ENCODE measurements around the gene TAP1. TPM values are rescaled to one million over a fixed set of nuclear protein-coding genes. Genes with fewer than 3 reads are reported as not detected.

Gene TAP1
- 100 to 1,000 TPM; 187 TPM for total RNA-seq

GRCh38 chr6:32853541-32854375 is at the start of gene TAP1, which contains the start of gene PSMB9:
Gene TAP1 (minus strand): TSS chr6:32853704. CDS start chr6:32853636, 68 bp downstream.
Gene PSMB9 (plus strand): TSS chr6:32854192. CDS start chr6:32854230, 38 bp downstream.
- H3K4me1 Mint-ChIP-seq (ENCODE audit: low read depth): peaks cover 67% of the 10 kb centered on the region
- intact Hi-C loops (cut with micrococcal nuclease): loop anchor here (1.0 to 5.0 kb wide), 6 partner anchors 9 to 725 kb away; partner anchors contain the start of genes ATF6B, PHF1, PSMB8 and TAP2
- peak within 1 kb of the TSS; percentile 100 for H3K27ac Mint-ChIP-seq
- CTCF ChIA-PET: interaction anchor here (0.7 to 7.8 kb wide), 9 partner anchors 9 to 135 kb away, joined by 3 to 153 read pairs (median 6); partner anchors contain the start of genes PSMB8 and TAP2
- H3K27me3 Mint-ChIP-seq (ENCODE audit: low read depth): no peaks in the 10 kb centered on the region
- DNase-seq: peak; percentile 98
- peaks cover 83% of the 10 kb centered on the region for H3K36me3 Mint-ChIP-seq (ENCODE audit: low read depth)
- no peaks in the 10 kb centered on the region for H3K9me3 Mint-ChIP-seq
- peak within 1 kb of the TSS; percentile 100 for H3K4me3 Mint-ChIP-seq

- H3K36me3 Mint-ChIP-seq (ENCODE audit: low read depth): peaks cover 11% of the 10 kb centered on the region
- DNase-seq: no peak
- CTCF ChIA-PET: interaction anchor here (0.9 to 5.8 kb wide), 9 partner anchors 9 to 90 kb away, joined by 3 to 37 read pairs (median 5); partner anchors contain the start of gene HLA-DMA
- peaks cover 37% of the 10 kb centered on the region for H3K4me1 Mint-ChIP-seq (ENCODE audit: low read depth)
- peak overlapping the region; percentile 96 for H3K27ac Mint-ChIP-seq
- intact Hi-C loops (cut with micrococcal nuclease): loop anchor here (2.0 kb wide), 2 partner anchors 50 to 90 kb away; partner anchors contain the start of gene PSMB8
- H3K4me3 Mint-ChIP-seq: peak overlapping the region; percentile 97
- H3K27me3 Mint-ChIP-seq (ENCODE audit: low read depth): no peaks in the 10 kb centered on the region
- no peaks in the 10 kb centered on the region for H3K9me3 Mint-ChIP-seq
Observed at GRCh38 chr6:32895006-32895345, 41.5 kb upstream of the TAP1 start.

- no peaks in the 10 kb centered on the region for H3K9me3 Mint-ChIP-seq
- H3K36me3 Mint-ChIP-seq (ENCODE audit: low read depth): peaks cover 11% of the 10 kb centered on the region
- DNase-seq: peak; percentile 97
- peak overlapping the region; percentile 96 for H3K27ac Mint-ChIP-seq
- H3K27me3 Mint-ChIP-seq (ENCODE audit: low read depth): no peaks in the 10 kb centered on the region
- intact Hi-C loops (cut with micrococcal nuclease): loop anchor here (1.0 to 2.0 kb wide), 5 partner anchors 47 to 90 kb away; partner anchors contain the start of genes HLA-DMA, HLA-DMB and PSMB8
- CTCF ChIA-PET: interaction anchor here (0.9 to 5.8 kb wide), 13 partner anchors 9 to 92 kb away, joined by 3 to 37 read pairs (median 4); partner anchors contain the start of gene HLA-DMA
- peak overlapping the region; percentile 97 for H3K4me3 Mint-ChIP-seq
- H3K4me1 Mint-ChIP-seq (ENCODE audit: low read depth): peaks cover 37% of the 10 kb centered on the region
Observed at GRCh38 chr6:32894085-32895005, 40.8 kb upstream of the TAP1 start.

GRCh38 chr6:32890831-32891230 is 37.3 kb upstream of the TAP1 start:
- H3K27me3 Mint-ChIP-seq (ENCODE audit: low read depth): no peaks in the 10 kb centered on the region
- H3K27ac Mint-ChIP-seq: no peak overlapping the region
- peaks cover 16% of the 10 kb centered on the region for H3K4me1 Mint-ChIP-seq (ENCODE audit: low read depth)
- no peak for DNase-seq
- H3K4me3 Mint-ChIP-seq: no peak overlapping the region
- H3K9me3 Mint-ChIP-seq: no peaks in the 10 kb centered on the region
- H3K36me3 Mint-ChIP-seq (ENCODE audit: low read depth): peaks cover 5% of the 10 kb centered on the region
- CTCF ChIA-PET: interaction anchor here (0.9 kb wide), 2 partner anchors 64 to 94 kb away, joined by 4 to 6 read pairs; no protein-coding TSS in a partner anchor
- intact Hi-C loops (cut with micrococcal nuclease): no loop called here

- Mint-ChIP-seq H3K27ac (no peak overlapping the region), H3K9me3 (no peaks in the 10 kb centered on the region), H3K4me1 (ENCODE audit: low read depth) (peaks cover 7% of the 10 kb centered on the region), H3K36me3 (ENCODE audit: low read depth) (no peaks in the 10 kb centered on the region), H3K27me3 (ENCODE audit: low read depth) (no peaks in the 10 kb centered on the region), H3K4me3 (no peak overlapping the region)
- CTCF ChIA-PET: no interaction called here
- DNase-seq: no peak
- intact Hi-C loops (cut with micrococcal nuclease): no loop called here
Observed at GRCh38 chr6:32889533-32889932, 36.0 kb upstream of the TAP1 start.

GRCh38 chr6:32888576-32888975 is 35.1 kb upstream of the TAP1 start:
- peaks cover 4% of the 10 kb centered on the region for H3K4me1 Mint-ChIP-seq (ENCODE audit: low read depth)
- H3K36me3 Mint-ChIP-seq (ENCODE audit: low read depth): no peaks in the 10 kb centered on the region
- intact Hi-C loops (cut with micrococcal nuclease): no loop called here
- no peaks in the 10 kb centered on the region for H3K27me3 Mint-ChIP-seq (ENCODE audit: low read depth)
- no peak for DNase-seq
- CTCF ChIA-PET: interaction anchor here (0.6 to 1.3 kb wide), 2 partner anchors 17 to 96 kb away, joined by 3 to 7 read pairs; no protein-coding TSS in a partner anchor
- H3K4me3 Mint-ChIP-seq: no peak overlapping the region
- no peaks in the 10 kb centered on the region for H3K9me3 Mint-ChIP-seq
- no peak overlapping the region for H3K27ac Mint-ChIP-seq

GRCh38 chr6:32887616-32888015 is 34.1 kb upstream of the TAP1 start:
- no peak overlapping the region for H3K27ac Mint-ChIP-seq
- H3K36me3 Mint-ChIP-seq (ENCODE audit: low read depth): no peaks in the 10 kb centered on the region
- intact Hi-C loops (cut with micrococcal nuclease): no loop called here
- DNase-seq: no peak
- peaks cover 4% of the 10 kb centered on the region for H3K4me1 Mint-ChIP-seq (ENCODE audit: low read depth)
- H3K27me3 Mint-ChIP-seq (ENCODE audit: low read depth): no peaks in the 10 kb centered on the region
- CTCF ChIA-PET: interaction anchor here (1.3 to 2.7 kb wide), 3 partner anchors 56 to 97 kb away, joined by 4 to 25 read pairs (median 7); partner anchors contain the start of gene HLA-DMA
- H3K9me3 Mint-ChIP-seq: no peaks in the 10 kb centered on the region
- no peak overlapping the region for H3K4me3 Mint-ChIP-seq

- Mint-ChIP-seq H3K9me3 (no peaks in the 10 kb centered on the region), H3K36me3 (ENCODE audit: low read depth) (no peaks in the 10 kb centered on the region), H3K4me1 (ENCODE audit: low read depth) (peaks cover 8% of the 10 kb centered on the region), H3K4me3 (no peak overlapping the region), H3K27ac (no peak overlapping the region), H3K27me3 (ENCODE audit: low read depth) (no peaks in the 10 kb centered on the region)
- CTCF ChIA-PET: interaction anchor here (0.9 to 5.8 kb wide), 12 partner anchors 18 to 101 kb away, joined by 3 to 70 read pairs (median 6); partner anchors contain the start of gene HLA-DMA
- no peak for DNase-seq
- intact Hi-C loops (cut with micrococcal nuclease): no loop called here
Observed at GRCh38 chr6:32886681-32887383, 33.3 kb upstream of the TAP1 start.

- H3K27me3 Mint-ChIP-seq (ENCODE audit: low read depth): no peaks in the 10 kb centered on the region
- no peak for DNase-seq
- intact Hi-C loops (cut with micrococcal nuclease): loop anchor here (1.0 kb wide), 3 partner anchors 63 to 99 kb away; partner anchors contain the start of gene HLA-DMA
- CTCF ChIA-PET: interaction anchor here (0.5 to 5.8 kb wide), 23 partner anchors 9 to 619 kb away, joined by 3 to 70 read pairs (median 5); partner anchors contain the start of gene HLA-DMA
- H3K36me3 Mint-ChIP-seq (ENCODE audit: low read depth): no peaks in the 10 kb centered on the region
- H3K27ac Mint-ChIP-seq: no peak overlapping the region
- no peak overlapping the region for H3K4me3 Mint-ChIP-seq
- peaks cover 9% of the 10 kb centered on the region for H3K4me1 Mint-ChIP-seq (ENCODE audit: low read depth)
- no peaks in the 10 kb centered on the region for H3K9me3 Mint-ChIP-seq
Observed at GRCh38 chr6:32885698-32886286, 32.3 kb upstream of the TAP1 start.

- Mint-ChIP-seq H3K27ac (no peak overlapping the region), H3K36me3 (ENCODE audit: low read depth) (no peaks in the 10 kb centered on the region)
- CTCF ChIA-PET: interaction anchor here (1.0 to 5.8 kb wide), 2 partner anchors 50 to 101 kb away, joined by 3 to 70 read pairs; no protein-coding TSS in a partner anchor
Observed at GRCh38 chr6:32883789-32884188, 30.3 kb upstream of the TAP1 start.

GRCh38 chr6:32882879-32883250 is 29.4 kb upstream of the TAP1 start:
- intact Hi-C loops (cut with micrococcal nuclease): no loop called here
- DNase-seq: no peak
- no peaks in the 10 kb centered on the region for H3K36me3 Mint-ChIP-seq (ENCODE audit: low read depth)
- no peak overlapping the region for H3K4me3 Mint-ChIP-seq
- no peak overlapping the region for H3K27ac Mint-ChIP-seq
- H3K4me1 Mint-ChIP-seq (ENCODE audit: low read depth): peaks cover 9% of the 10 kb centered on the region
- CTCF ChIA-PET: interaction anchor here (1.0 to 5.8 kb wide), 6 partner anchors 9 to 102 kb away, joined by 3 to 70 read pairs (median 5); partner anchors contain the start of genes HLA-DMA and TAP2
- H3K9me3 Mint-ChIP-seq: no peaks in the 10 kb centered on the region
- H3K27me3 Mint-ChIP-seq (ENCODE audit: low read depth): no peaks in the 10 kb centered on the region

More at GRCh38 chr6:32883789-32884188, 30.3 kb upstream of the TAP1 start:
- Mint-ChIP-seq H3K4me3 (no peak overlapping the region), H3K9me3 (no peaks in the 10 kb centered on the region), H3K4me1 (ENCODE audit: low read depth) (peaks cover 9% of the 10 kb centered on the region), H3K27me3 (ENCODE audit: low read depth) (no peaks in the 10 kb centered on the region)
- no peak for DNase-seq
- intact Hi-C loops (cut with micrococcal nuclease): no loop called here
